Activated T-cell treated with anti-CD3 and anti-CD28 coated beads, Interleukin-2, amount 50 U/mL, for 24 hours (primary cell): ENCODE data around the gene UIMC1.
"Not testable (repeated sequence)": the region's sequence is repeated elsewhere in the genome, so short reads cannot be mapped to it uniquely, and the experiment has no call there.

Experiments used
- DNase-seq: peaks from one replicate; pipeline ENCODE4 v3.0.0-alpha.2; 2020
- H3K27ac Mint-ChIP-seq: 2 replicates; pipeline ENCODE4 v1.8.0; 2020; ENCODE audit warnings: mild to moderate bottlenecking, mixed read lengths
- H3K27me3 Mint-ChIP-seq: 2 replicates; pipeline ENCODE4 v1.8.0; 2020; ENCODE audit warnings: mixed read lengths
- H3K36me3 Mint-ChIP-seq: 2 replicates; pipeline ENCODE4 v1.8.0; 2020; ENCODE audit warnings: low read depth, mixed read lengths
- H3K4me1 Mint-ChIP-seq: 2 replicates; pipeline ENCODE4 v1.8.0; 2020; ENCODE audit warnings: low read depth, mixed read lengths
- H3K4me3 Mint-ChIP-seq: 2 replicates; pipeline ENCODE4 v1.8.0; 2020; ENCODE audit warnings: mild to moderate bottlenecking, moderate library complexity, mixed read lengths
- H3K9me3 Mint-ChIP-seq: 2 replicates; pipeline ENCODE4 v1.8.0; 2020; ENCODE audit warnings: mixed read lengths

Gene UIMC1

GRCh38 chr5:177024559-177024958 is 18.0 kb upstream of the UIMC1 start:
- Mint-ChIP-seq H3K4me1 (peaks cover 41% of the 10 kb centered on the region), H3K27ac (peak overlapping the region; percentile 71), H3K36me3 (peaks cover 66% of the 10 kb centered on the region), H3K4me3 (peak overlapping the region; percentile 20), H3K9me3 (peaks cover 3% of the 10 kb centered on the region), H3K27me3 (no peaks in the 10 kb centered on the region)
- DNase-seq, result no peak

DNA sequence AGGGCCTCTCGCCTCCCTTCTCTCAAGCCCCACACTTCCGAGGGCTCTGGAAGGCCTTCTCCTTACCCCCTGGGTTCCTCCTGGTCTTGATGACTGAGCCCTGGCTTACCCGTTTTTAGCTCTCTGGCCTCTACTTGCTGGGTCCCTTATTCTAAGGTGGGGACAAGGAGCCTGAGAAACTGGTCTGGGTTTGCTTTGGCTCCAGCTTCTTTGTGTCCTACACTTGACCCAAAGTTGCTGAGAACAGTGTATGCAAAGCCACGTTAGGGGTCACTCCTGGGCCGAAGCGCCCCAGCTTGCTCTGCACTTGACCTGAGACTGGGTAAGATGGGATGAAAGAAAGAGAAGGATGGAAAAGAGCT is 16.7 kb upstream of the UIMC1 start:
- H3K36me3 Mint-ChIP-seq, result peaks cover 54% of the 10 kb centered on the region
- H3K9me3 Mint-ChIP-seq, result no peaks in the 10 kb centered on the region
- H3K4me1 Mint-ChIP-seq, result peaks cover 39% of the 10 kb centered on the region
- no peak for DNase-seq
- no peaks in the 10 kb centered on the region for H3K27me3 Mint-ChIP-seq
- H3K27ac Mint-ChIP-seq, result peak overlapping the region; percentile 98
- H3K4me3 Mint-ChIP-seq, result peak overlapping the region; percentile 99

DNA sequence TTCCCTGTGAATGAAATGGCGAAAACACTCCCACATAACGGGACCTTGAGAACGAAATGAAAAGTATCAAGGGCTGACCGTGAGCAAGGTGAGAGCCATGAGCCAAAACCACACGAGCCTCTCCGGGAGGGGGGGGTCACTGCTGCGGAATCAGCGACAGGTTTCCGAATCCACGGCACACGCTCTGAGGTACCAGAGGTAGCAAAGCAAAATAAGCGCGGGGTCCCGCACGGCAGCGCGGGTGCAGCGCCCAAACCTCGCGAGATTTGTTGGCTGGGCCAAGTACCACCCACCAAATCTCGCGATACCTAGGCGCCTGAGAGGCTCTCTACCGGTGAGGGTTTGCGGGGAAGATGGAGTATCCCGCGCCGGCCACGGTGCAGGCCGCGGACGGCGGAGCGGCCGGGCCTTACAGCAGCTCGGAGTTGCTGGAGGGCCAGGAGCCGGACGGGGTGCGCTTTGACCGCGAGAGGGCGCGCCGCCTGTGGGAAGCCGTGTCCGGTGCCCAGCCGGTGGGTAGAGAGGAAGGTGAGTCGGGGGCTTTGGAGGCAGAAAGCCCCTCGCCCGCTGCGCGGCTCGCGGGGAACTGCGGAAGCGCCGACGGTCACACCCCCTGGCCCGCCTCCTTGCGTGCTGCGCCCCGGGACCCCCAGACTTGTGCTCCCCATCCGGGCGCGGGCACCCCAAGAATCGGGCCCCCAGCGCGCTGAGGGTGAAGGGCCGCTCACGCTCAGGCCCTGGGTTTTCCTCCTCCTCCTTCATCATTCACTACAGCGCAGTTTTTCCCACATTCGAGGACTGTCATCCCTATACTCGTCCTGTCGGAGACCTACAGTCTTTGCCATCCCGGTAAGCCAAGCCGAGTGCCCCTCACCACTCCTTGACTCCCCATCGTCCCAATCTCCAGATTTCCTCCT is 16.1 kb upstream of the UIMC1 start, which contains the start of gene ZNF346:
Gene ZNF346, plus strand, starts transcription at position 311 of the 917 bp plus-strand sequence. Its CDS starts 43 bp downstream, at position 354.
- DNase-seq, result peak; percentile 91
- peaks cover 37% of the 10 kb centered on the region for H3K4me1 Mint-ChIP-seq
- peak within 1 kb of the TSS; percentile 98 for H3K27ac Mint-ChIP-seq
- peaks cover 50% of the 10 kb centered on the region for H3K36me3 Mint-ChIP-seq
- H3K4me3 Mint-ChIP-seq, result peak within 1 kb of the TSS; percentile 99
- no peaks in the 10 kb centered on the region for H3K27me3 Mint-ChIP-seq
- no peaks in the 10 kb centered on the region for H3K9me3 Mint-ChIP-seq

- H3K4me1 Mint-ChIP-seq, result peaks cover 28% of the 10 kb centered on the region
- no peak overlapping the region for H3K27ac Mint-ChIP-seq
- H3K9me3 Mint-ChIP-seq, result no peaks in the 10 kb centered on the region
- no peaks in the 10 kb centered on the region for H3K27me3 Mint-ChIP-seq
- DNase-seq, result no peak
- H3K4me3 Mint-ChIP-seq, result no peak overlapping the region
- peaks cover 27% of the 10 kb centered on the region for H3K36me3 Mint-ChIP-seq
These were observed 13.5 kb upstream of the UIMC1 start for GRCh38 chr5:177020033-177020432.

DNA sequence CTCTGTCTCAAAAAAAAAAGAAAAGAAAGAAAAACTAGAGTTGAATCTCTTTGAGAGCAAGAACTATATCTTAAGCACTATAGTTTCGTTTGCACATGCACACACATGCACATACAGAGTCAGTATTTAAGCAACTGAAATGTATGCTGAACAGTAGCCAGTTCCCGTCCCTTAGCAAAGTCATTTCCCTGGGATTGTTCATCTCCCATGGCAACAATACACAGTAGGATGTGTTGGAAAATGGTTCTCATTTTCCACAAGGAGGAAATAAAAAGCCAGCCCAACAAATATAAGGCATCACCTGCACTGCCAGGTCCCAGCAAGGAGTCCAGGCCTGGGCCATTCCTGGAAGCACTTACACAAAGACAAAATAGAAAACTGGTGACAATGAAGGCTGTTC is 11.8 kb upstream of the UIMC1 start:
- no peaks in the 10 kb centered on the region for H3K27me3 Mint-ChIP-seq
- H3K4me3 Mint-ChIP-seq, result no peak overlapping the region
- no peaks in the 10 kb centered on the region for H3K9me3 Mint-ChIP-seq
- no peak overlapping the region for H3K27ac Mint-ChIP-seq
- peaks cover 15% of the 10 kb centered on the region for H3K36me3 Mint-ChIP-seq
- peaks cover 16% of the 10 kb centered on the region for H3K4me1 Mint-ChIP-seq
- no peak for DNase-seq

GRCh38 chr5:177015156-177015555 is 8.6 kb upstream of the UIMC1 start:
- no peak for DNase-seq
- H3K36me3 Mint-ChIP-seq, result no peaks in the 10 kb centered on the region
- H3K4me3 Mint-ChIP-seq, result no peak overlapping the region
- no peaks in the 10 kb centered on the region for H3K27me3 Mint-ChIP-seq
- H3K27ac Mint-ChIP-seq, result no peak overlapping the region
- H3K4me1 Mint-ChIP-seq, result peaks cover 2% of the 10 kb centered on the region
- H3K9me3 Mint-ChIP-seq, result no peaks in the 10 kb centered on the region

GRCh38 chr5:177010153-177010552 is 3.6 kb upstream of the UIMC1 start:
- Mint-ChIP-seq H3K4me3 (no peak overlapping the region), H3K27me3 (no peaks in the 10 kb centered on the region), H3K36me3 (peaks cover 11% of the 10 kb centered on the region), H3K4me1 (peaks cover 14% of the 10 kb centered on the region), H3K27ac (no peak overlapping the region), H3K9me3 (no peaks in the 10 kb centered on the region)
- DNase-seq, result no peak

- H3K4me3 Mint-ChIP-seq, result no peak overlapping the region
- H3K36me3 Mint-ChIP-seq, result peaks cover 23% of the 10 kb centered on the region
- H3K27ac Mint-ChIP-seq, result no peak overlapping the region
These were observed 2.1 kb upstream of the UIMC1 start for GRCh38 chr5:177008716-177009115.

DNA sequence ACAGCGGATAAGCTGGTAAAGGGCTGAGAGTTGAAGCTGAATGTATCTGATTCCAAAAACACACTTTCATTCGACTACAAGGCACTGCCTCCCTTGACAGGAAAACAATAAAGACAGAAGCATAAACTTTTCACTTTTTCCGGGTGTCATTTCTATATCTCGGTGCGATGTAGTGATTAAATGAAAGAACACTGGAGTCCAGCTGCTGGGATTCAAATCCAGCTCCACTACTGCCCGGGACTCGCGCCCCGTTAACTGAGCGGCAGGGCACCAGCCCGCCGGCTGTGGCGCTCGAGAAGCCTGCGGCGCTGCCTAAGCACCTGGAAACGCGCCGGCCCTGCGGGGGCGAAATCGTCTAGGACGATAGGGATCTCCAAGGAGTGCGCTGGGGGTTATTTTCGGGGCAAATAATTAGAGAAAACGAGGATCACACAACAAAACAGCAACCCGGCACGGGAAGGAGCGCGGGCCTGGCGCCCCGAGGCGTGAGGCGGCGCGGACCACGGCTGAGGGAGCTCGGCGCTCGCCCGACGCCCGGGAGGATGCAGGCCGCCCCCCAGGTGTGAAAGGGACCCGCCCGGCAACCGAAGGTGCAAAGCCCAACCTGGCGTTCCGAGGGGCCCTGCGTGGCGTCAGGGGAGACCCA is 837 bp downstream of the UIMC1 start:
- H3K9me3 Mint-ChIP-seq, result no peaks in the 10 kb centered on the region
- H3K4me3 Mint-ChIP-seq, result peak overlapping the region; percentile 95
- peak; percentile 79 for DNase-seq
- H3K27ac Mint-ChIP-seq, result peak overlapping the region; percentile 98
- peaks cover 35% of the 10 kb centered on the region for H3K36me3 Mint-ChIP-seq
- no peaks in the 10 kb centered on the region for H3K27me3 Mint-ChIP-seq
- H3K4me1 Mint-ChIP-seq, result peaks cover 37% of the 10 kb centered on the region

More at GRCh38 chr5:177008716-177009115, 2.1 kb upstream of the UIMC1 start:
- no peak for DNase-seq
- H3K9me3 Mint-ChIP-seq, result no peaks in the 10 kb centered on the region
- H3K4me1 Mint-ChIP-seq, result peaks cover 25% of the 10 kb centered on the region
- no peaks in the 10 kb centered on the region for H3K27me3 Mint-ChIP-seq

DNA sequence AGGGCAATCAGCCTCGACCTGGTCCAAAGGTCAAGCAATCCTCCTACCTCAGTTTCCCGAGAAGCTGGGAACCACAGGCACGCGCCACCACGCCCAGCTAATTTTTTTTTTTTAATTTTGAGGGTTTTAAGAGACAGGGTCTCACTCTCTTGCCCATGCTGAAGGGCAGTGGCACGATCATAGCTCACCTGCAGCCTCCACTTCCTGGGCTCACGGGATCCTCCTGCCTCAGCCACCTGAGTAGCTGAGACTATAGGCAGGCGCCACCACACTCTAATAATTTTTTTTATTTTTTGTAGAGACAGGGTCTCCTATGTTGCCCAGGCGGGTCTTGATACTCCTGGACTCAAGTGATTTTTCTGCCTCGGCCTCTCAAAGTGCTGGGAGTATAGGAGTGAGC is 1.6 kb downstream of the UIMC1 start:
- peaks cover 42% of the 10 kb centered on the region for H3K36me3 Mint-ChIP-seq

GRCh38 chr5:177003649-177004048 is 2.9 kb downstream of the UIMC1 start:
- Mint-ChIP-seq H3K27me3 (no peaks in the 10 kb centered on the region), H3K27ac (peak overlapping the region; percentile 50)

More for the DNA sequence above, 1.6 kb downstream of the UIMC1 start:
- DNase-seq, result no peak
- no peaks in the 10 kb centered on the region for H3K9me3 Mint-ChIP-seq
- H3K27ac Mint-ChIP-seq, result peak overlapping the region; percentile 98
- no peaks in the 10 kb centered on the region for H3K27me3 Mint-ChIP-seq
- H3K4me1 Mint-ChIP-seq, result peaks cover 40% of the 10 kb centered on the region
- peak overlapping the region; percentile 95 for H3K4me3 Mint-ChIP-seq

GRCh38 chr5:176999526-176999925 is 7.1 kb downstream of the UIMC1 start:
- H3K4me1 Mint-ChIP-seq, result peaks cover 59% of the 10 kb centered on the region
- H3K36me3 Mint-ChIP-seq, result peaks cover 63% of the 10 kb centered on the region
- H3K4me3 Mint-ChIP-seq, H3K9me3 Mint-ChIP-seq, H3K27me3 Mint-ChIP-seq, DNase-seq, H3K27ac Mint-ChIP-seq: not testable (repeated sequence)

More at GRCh38 chr5:177003649-177004048, 2.9 kb downstream of the UIMC1 start:
- Mint-ChIP-seq H3K36me3 (peaks cover 50% of the 10 kb centered on the region), H3K4me1 (peaks cover 47% of the 10 kb centered on the region), H3K4me3 (no peak overlapping the region), H3K9me3 (no peaks in the 10 kb centered on the region)
- DNase-seq, result no peak

DNA sequence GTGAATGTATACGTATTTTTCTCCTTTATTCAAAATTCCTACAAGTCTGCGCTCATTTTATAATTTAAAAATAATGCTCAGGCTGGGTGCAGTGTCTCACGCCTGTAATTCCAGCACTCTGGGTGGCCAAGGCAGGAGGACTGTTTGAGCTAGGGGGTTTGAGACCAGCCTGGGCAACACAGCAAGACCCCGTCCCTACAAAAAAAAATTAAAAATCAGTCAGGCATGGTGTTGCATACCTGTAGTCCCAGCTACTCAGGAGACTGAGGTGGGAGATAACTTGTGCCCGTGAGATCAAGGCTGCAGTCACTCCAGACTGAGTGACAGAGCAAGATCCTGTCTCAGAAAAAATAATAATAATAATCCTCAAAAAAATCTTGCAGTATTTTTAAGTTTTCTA is 7.8 kb downstream of the UIMC1 start:
- DNase-seq, result no peak
- no peaks in the 10 kb centered on the region for H3K27me3 Mint-ChIP-seq
- H3K9me3 Mint-ChIP-seq, result peaks cover 3% of the 10 kb centered on the region
- H3K4me1 Mint-ChIP-seq, result peaks cover 57% of the 10 kb centered on the region
- peaks cover 63% of the 10 kb centered on the region for H3K36me3 Mint-ChIP-seq
- no peak overlapping the region for H3K27ac Mint-ChIP-seq
- no peak overlapping the region for H3K4me3 Mint-ChIP-seq

GRCh38 chr5:176996780-176997179 is 9.8 kb downstream of the UIMC1 start:
- Mint-ChIP-seq H3K27me3 (no peaks in the 10 kb centered on the region), H3K27ac (peak overlapping the region; percentile 63), H3K9me3 (peaks cover 3% of the 10 kb centered on the region), H3K4me3 (no peak overlapping the region), H3K36me3 (peaks cover 69% of the 10 kb centered on the region), H3K4me1 (peaks cover 55% of the 10 kb centered on the region)
- no peak for DNase-seq
